T-cell (primary cell): ENCODE data around the gene PDZRN4. TPM values are rescaled to one million over a fixed set of nuclear protein-coding genes. Genes with fewer than 3 reads are reported as not detected.

Experiments
- ATAC-seq, 4 experiments: fragments of 200-7000 bp in 3 of 4; fragments of 150-1000 bp in 1 of 4; cut with Tn5 transposase; replicated peaks in 1 of 4; 1 replicate in 3 of 4; 2 replicates in 1 of 4; pipeline ENCODE4 v1.10.0; 2021; ENCODE audit warnings: moderate library complexity in 3 of 4, mild to moderate bottlenecking in 2 of 4, moderate number of reproducible peaks in 1 of 4
- CTCF ChIA-PET, 2 donors: fragments of 300-600 bp; sonication (Branson Sonifier 250); formaldehyde crosslinking; loops; one replicate each; lab custom pipeline; 2022; ENCODE audit warnings: antibody characterized with exemption in 2 of 2; lab: Charles Lee
- POLR2A ChIA-PET, 2 donors: fragments of 300-600 bp; sonication (Branson Sonifier 250); formaldehyde crosslinking; loops; one replicate each; lab custom pipeline; 2022; ENCODE audit warnings: antibody characterized with exemption in 2 of 2; lab: Charles Lee
- DNase-seq, 35 experiments: peaks; one replicate each; pipeline versions ENCODE4 v3.0.0 to v3.0.0-alpha.2; 2013 to 2023
- H3K27ac ChIP-seq: one replicate; pipeline ENCODE4 v1.5.1; 2013; ENCODE audit warnings: low read length
- H3K27me3 ChIP-seq, 2 experiments: replicated peaks in 1 of 2; 1 replicate in 1 of 2; 2 replicates in 1 of 2; pipeline versions ENCODE4 v1.6.1 to v1.7.0; 2013; ENCODE audit warnings: low read length in 1 of 2, mixed read lengths in 1 of 2; ENCODE audit not compliant: control insufficient read depth in 2 of 2, insufficient read depth in 2 of 2; ENCODE audit errors: extremely low read depth in 1 of 2
- H3K36me3 ChIP-seq, 2 donors: 1 replicate in 1 of 2; 2 replicates in 1 of 2; pipeline versions ENCODE4 v1.6.1 to v1.7.0; 2013; ENCODE audit warnings: low read length in 1 of 2; ENCODE audit not compliant: control insufficient read depth in 2 of 2, insufficient read depth in 1 of 2; ENCODE audit errors: extremely low read depth in 1 of 2
- H3K4me1 ChIP-seq, 2 experiments: 1 replicate in 1 of 2; 2 replicates in 1 of 2; pipeline versions ENCODE4 v1.6.1 to v1.7.0; 2013; ENCODE audit warnings: low read length in 2 of 2, mixed read lengths in 1 of 2; ENCODE audit not compliant: insufficient read depth in 2 of 2, control insufficient read depth in 1 of 2; ENCODE audit errors: extremely low read depth in 1 of 2
- H3K4me3 ChIP-seq, 2 donors: 1 replicate in 1 of 2; 2 replicates in 1 of 2; pipeline versions ENCODE4 v1.5.1 to v1.7.0; 2013; ENCODE audit warnings: mild to moderate bottlenecking in 2 of 2, low read length in 1 of 2, moderate library complexity in 1 of 2; ENCODE audit not compliant: control insufficient read depth in 1 of 2; ENCODE audit errors: extremely low read depth in 1 of 2
- H3K9me3 ChIP-seq: 2 replicates; pipeline ENCODE4 v1.7.0; 2013
- H3K27ac Mint-ChIP-seq, 2 donors: one replicate each; pipeline ENCODE4 v1.8.0; 2020 to 2021; ENCODE audit warnings: mild to moderate bottlenecking in 2 of 2, mixed read lengths in 2 of 2
- H3K27me3 Mint-ChIP-seq, 2 donors: one replicate each; pipeline ENCODE4 v1.8.0; 2021 to 2022; ENCODE audit warnings: mixed read lengths in 2 of 2
- H3K36me3 Mint-ChIP-seq: one replicate; pipeline ENCODE4 v1.8.0; 2021; ENCODE audit warnings: mixed read lengths
- H3K4me1 Mint-ChIP-seq, 3 donors: one replicate each; pipeline ENCODE4 v1.8.0; 2020 to 2022; ENCODE audit warnings: mixed read lengths in 3 of 3, mild to moderate bottlenecking in 1 of 3
- H3K4me3 Mint-ChIP-seq, 3 donors: one replicate each; pipeline ENCODE4 v1.8.0; 2020 to 2022; ENCODE audit warnings: mild to moderate bottlenecking in 3 of 3, mixed read lengths in 3 of 3, moderate library complexity in 3 of 3
- H3K9me3 Mint-ChIP-seq, 3 donors: one replicate each; pipeline ENCODE4 v1.8.0; 2020 to 2022; ENCODE audit warnings: mixed read lengths in 3 of 3
- WGBS: methylation state at CpG from one replicate; pipeline ENCODE4 v1.1.5; 2013; ENCODE audit warnings: missing lambda C conversion rate; ENCODE audit not compliant: insufficient coverage; 5-methylcytosine and 5-hydroxymethylcytosine counted together
- total RNA-seq, 35 experiments: library from RNA in 6 of 35; stranded (reverse) in 6 of 35; fragments of 120-200 nt in 1 of 35; gene quantifications; one replicate each; pipeline versions ENCODE4 v1.2.1 to v1.2.4 and lab custom pipeline; 2013 to 2026

PDZRN4 gene
- total RNA-seq, 5 donors from 2014 or later (not counting 1 experiment from before 2014, with no cell fraction given) = not detected

- H3K27me3 Mint-ChIP-seq = no peaks in the 10 kb centered on the region
- no peak overlapping the region for H3K27ac ChIP-seq
- no peak overlapping the region for H3K27ac Mint-ChIP-seq
Measured at GRCh38 chr12:41514021-41514777, 326.1 kb downstream of the PDZRN4 start.

DNA sequence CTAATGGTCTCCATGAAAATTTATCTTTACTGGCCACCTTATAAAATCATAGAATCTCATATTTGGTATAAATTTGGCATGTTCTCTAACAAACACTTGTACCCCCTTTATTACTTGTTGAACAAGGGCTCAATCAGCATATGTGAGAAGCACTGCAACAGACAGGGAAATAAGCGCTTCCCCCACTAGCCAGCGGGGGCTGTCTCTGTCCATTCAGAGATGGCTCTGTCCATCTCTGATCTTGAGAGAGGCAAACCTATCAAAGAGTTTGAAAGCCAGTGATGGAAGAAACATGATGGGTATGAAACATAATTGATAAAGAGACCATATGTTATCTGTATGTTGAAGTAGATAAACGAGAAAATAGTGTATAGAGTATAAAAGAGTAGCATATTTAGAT, 326.8 kb downstream of the PDZRN4 start:
- 80% methylated on average over 1 of the region's 3 CpGs for WGBS
- Mint-ChIP-seq H3K9me3 (no peaks in the 10 kb centered on the region), H3K4me3 (no peak overlapping the region), H3K27ac (no peak overlapping the region), H3K27me3 (no peaks in the 10 kb centered on the region), H3K4me1 (no peaks in the 10 kb centered on the region), H3K36me3 (no peaks in the 10 kb centered on the region)
- Histone ChIP-seq H3K4me1 (no peaks in the 10 kb centered on the region), H3K4me3 (no peak overlapping the region), H3K36me3 (no peaks in the 10 kb centered on the region), H3K27ac (no peak overlapping the region), H3K9me3 (no peaks in the 10 kb centered on the region), H3K27me3 (no peaks in the 10 kb centered on the region)
- POLR2A ChIA-PET = no interaction called here
- ATAC-seq = no peak
- CTCF ChIA-PET = interaction anchor here in 1 of 2 donors (0.6 to 0.7 kb wide), 2 partner anchors 61 to 375 kb away, joined by 3 read pairs; no protein-coding TSS in a partner anchor
- DNase-seq = no peak

More at GRCh38 chr12:41514021-41514777, 326.1 kb downstream of the PDZRN4 start:
- Histone ChIP-seq H3K4me3 (no peak overlapping the region), H3K27me3 (no peaks in the 10 kb centered on the region), H3K36me3 (no peaks in the 10 kb centered on the region), H3K9me3 (no peaks in the 10 kb centered on the region), H3K4me1 (no peaks in the 10 kb centered on the region)
- ChIA-PET CTCF (interaction anchor here in 1 of 2 donors (0.6 to 0.7 kb wide), 2 partner anchors 62 to 374 kb away, joined by 3 read pairs; no protein-coding TSS in a partner anchor), POLR2A (no interaction called here)
- Mint-ChIP-seq H3K9me3 (no peaks in the 10 kb centered on the region), H3K4me1 (no peaks in the 10 kb centered on the region), H3K4me3 (no peak overlapping the region), H3K36me3 (no peaks in the 10 kb centered on the region)
- DNase-seq = no peak
- 40% methylated on average over 1 of the region's 4 CpGs for WGBS
- no peak for ATAC-seq

- H3K27ac Mint-ChIP-seq = no peak overlapping the region
- H3K4me3 ChIP-seq = no peak overlapping the region
- CTCF ChIA-PET = interaction anchor here in 1 of 2 donors (0.6 kb wide), 1 partner anchor 21 kb away, joined by 3 read pairs; no protein-coding TSS in a partner anchor
- H3K27me3 Mint-ChIP-seq = no peaks in the 10 kb centered on the region
- H3K4me1 ChIP-seq = no peaks in the 10 kb centered on the region
- H3K27me3 ChIP-seq = no peaks in the 10 kb centered on the region
- no peaks in the 10 kb centered on the region for H3K4me1 Mint-ChIP-seq
- H3K9me3 ChIP-seq = no peaks in the 10 kb centered on the region
- H3K9me3 Mint-ChIP-seq = no peaks in the 10 kb centered on the region
- WGBS = 80% methylated on average over 1 of the region's 3 CpGs
- no peak overlapping the region for H3K4me3 Mint-ChIP-seq
- no peak for ATAC-seq
- POLR2A ChIA-PET = no interaction called here
- no peaks in the 10 kb centered on the region for H3K36me3 ChIP-seq
- H3K36me3 Mint-ChIP-seq = no peaks in the 10 kb centered on the region
- no peak for DNase-seq
- no peak overlapping the region for H3K27ac ChIP-seq
Measured at GRCh38 chr12:41515953-41516352, 327.8 kb downstream of the PDZRN4 start.

DNA sequence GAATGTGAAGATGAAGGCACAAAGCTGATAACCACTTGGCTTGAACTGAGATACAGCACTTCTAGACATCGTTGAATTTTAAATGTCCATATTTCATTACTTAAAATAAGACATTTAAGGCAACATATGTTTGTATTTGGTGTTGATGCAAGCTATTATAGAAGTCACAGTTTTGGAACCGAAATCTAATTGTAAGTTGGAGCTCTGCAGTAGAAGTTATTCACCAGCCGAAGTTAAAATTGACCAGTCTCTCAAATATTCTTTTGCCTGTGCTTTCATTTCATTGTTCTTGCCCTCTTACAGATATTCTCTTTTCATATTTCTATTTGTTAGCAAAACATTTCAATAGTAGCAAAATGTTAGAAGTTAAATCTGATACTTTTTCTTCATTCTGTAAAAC, 332.7 kb downstream of the PDZRN4 start:
- Histone ChIP-seq H3K27ac (no peak overlapping the region), H3K4me1 (no peaks in the 10 kb centered on the region), H3K9me3 (no peaks in the 10 kb centered on the region), H3K27me3 (no peaks in the 10 kb centered on the region), H3K4me3 (no peak overlapping the region), H3K36me3 (no peaks in the 10 kb centered on the region)
- no peaks in the 10 kb centered on the region for H3K36me3 Mint-ChIP-seq
- H3K4me3 Mint-ChIP-seq = no peak overlapping the region
- DNase-seq (no peak), ATAC-seq (no peak)
- no peaks in the 10 kb centered on the region for H3K9me3 Mint-ChIP-seq
- H3K27ac Mint-ChIP-seq = no peak overlapping the region
- ChIA-PET CTCF (no interaction called here), POLR2A (no interaction called here)
- peaks cover 0 to 2% of the 10 kb centered on the region in 2 donors for H3K27me3 Mint-ChIP-seq
- no CpG with 5 or more reads among the region's 3 CpGs for WGBS
- peaks cover 8 to 17% (median 12%) of the 10 kb centered on the region in 3 donors for H3K4me1 Mint-ChIP-seq

- no peaks in the 10 kb centered on the region for H3K9me3 Mint-ChIP-seq
- no peak for ATAC-seq
- Histone ChIP-seq H3K4me3 (no peak overlapping the region), H3K27ac (no peak overlapping the region), H3K27me3 (no peaks in the 10 kb centered on the region), H3K36me3 (no peaks in the 10 kb centered on the region), H3K4me1 (no peaks in the 10 kb centered on the region), H3K9me3 (no peaks in the 10 kb centered on the region)
- H3K27me3 Mint-ChIP-seq = peaks cover 0 to 4% of the 10 kb centered on the region in 2 donors
- peaks cover 8 to 17% (median 12%) of the 10 kb centered on the region in 3 donors for H3K4me1 Mint-ChIP-seq
- peak overlapping the region; percentile 12 to 67 (median 58) for H3K4me3 Mint-ChIP-seq
- no CpG with 5 or more reads among the region's 1 CpG for WGBS
- peak overlapping the region in 1 of 2 donors; percentile 41 for H3K27ac Mint-ChIP-seq
- DNase-seq = peak in 1 of 35 experiments; percentile 12
- ChIA-PET POLR2A (no interaction called here), CTCF (no interaction called here)
- no peaks in the 10 kb centered on the region for H3K36me3 Mint-ChIP-seq
Measured at GRCh38 chr12:41521872-41522379, 333.8 kb downstream of the PDZRN4 start.

DNA sequence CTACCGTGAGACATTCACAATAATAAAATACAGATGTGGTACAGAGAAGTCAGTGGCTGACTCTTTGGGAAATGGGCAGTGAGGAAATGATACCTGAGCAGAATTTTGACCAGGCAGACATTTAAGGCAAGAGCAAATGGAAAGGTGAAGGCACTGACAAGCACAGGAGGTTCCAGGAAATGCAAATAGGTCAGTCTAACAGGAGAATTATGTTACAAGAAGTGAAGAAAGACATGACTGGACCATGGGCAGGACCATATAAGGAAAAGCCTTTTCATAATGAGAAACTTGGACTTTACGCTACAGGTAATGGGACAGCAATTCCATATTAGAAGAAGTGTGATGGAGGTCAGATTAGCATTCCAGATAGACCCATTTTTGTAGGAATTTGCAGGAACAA, 338.9 kb downstream of the PDZRN4 start:
- Mint-ChIP-seq H3K4me3 (no peak overlapping the region), H3K4me1 (peaks cover 5 to 8% (median 8%) of the 10 kb centered on the region in 3 donors), H3K9me3 (no peaks in the 10 kb centered on the region)

More for the DNA sequence above, 338.9 kb downstream of the PDZRN4 start:
- DNase-seq (no peak), ATAC-seq (no peak)
- Histone ChIP-seq H3K36me3 (no peaks in the 10 kb centered on the region), H3K4me3 (no peak overlapping the region), H3K27ac (no peak overlapping the region), H3K27me3 (no peaks in the 10 kb centered on the region), H3K9me3 (no peaks in the 10 kb centered on the region), H3K4me1 (no peaks in the 10 kb centered on the region)
- ChIA-PET CTCF (no interaction called here), POLR2A (no interaction called here)
- H3K27ac Mint-ChIP-seq = no peak overlapping the region
- WGBS = no CpG with 5 or more reads among the region's 2 CpGs
- H3K27me3 Mint-ChIP-seq = peaks cover 0 to 4% of the 10 kb centered on the region in 2 donors
- no peaks in the 10 kb centered on the region for H3K36me3 Mint-ChIP-seq
